Stimulated activated CD8-positive, alpha-beta memory T cell treated with anti-CD3 and anti-CD28 coated beads, Interleukin-2, amount 100 ng/mL, for 1 hour (primary cell): ENCODE measurements around the gene ALG11.
"Not testable (repeated sequence)": the region's sequence is repeated elsewhere in the genome, so short reads cannot be mapped to it uniquely, and the experiment has no call there.

ENCODE experiments used
- DNase-seq, 2 donors: peaks; one replicate each; pipeline ENCODE4 v3.0.0-alpha.2; 2020; ENCODE audit warnings: low read depth in 2 of 2

Gene ALG11

GRCh38 chr13:52029569-52029968 is 17.4 kb downstream of the ALG11 start:
- no peak for DNase-seq

- DNase-seq = not testable (repeated sequence)
Observed at GRCh38 chr13:52030401-52030800, 18.2 kb downstream of the ALG11 start.

DNA sequence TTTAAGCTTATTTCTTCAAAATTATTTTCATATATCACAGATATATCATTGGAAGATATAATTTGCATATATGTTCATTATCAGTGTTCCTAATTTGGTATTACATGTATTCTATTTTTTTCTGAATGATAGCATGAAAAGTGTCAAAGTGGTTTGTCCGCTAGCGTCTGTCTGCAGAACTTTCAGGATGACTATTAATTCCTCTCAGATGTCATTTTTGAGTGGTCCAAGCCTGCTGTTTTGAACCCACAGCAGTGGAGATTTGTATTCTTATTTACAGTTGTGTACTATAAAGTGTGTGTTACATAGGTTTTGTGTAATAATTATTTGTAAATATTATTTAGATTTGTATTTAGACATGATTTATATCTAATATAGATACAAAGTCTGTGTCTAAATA is 20.8 kb downstream of the ALG11 start:
- no peak for DNase-seq

DNA sequence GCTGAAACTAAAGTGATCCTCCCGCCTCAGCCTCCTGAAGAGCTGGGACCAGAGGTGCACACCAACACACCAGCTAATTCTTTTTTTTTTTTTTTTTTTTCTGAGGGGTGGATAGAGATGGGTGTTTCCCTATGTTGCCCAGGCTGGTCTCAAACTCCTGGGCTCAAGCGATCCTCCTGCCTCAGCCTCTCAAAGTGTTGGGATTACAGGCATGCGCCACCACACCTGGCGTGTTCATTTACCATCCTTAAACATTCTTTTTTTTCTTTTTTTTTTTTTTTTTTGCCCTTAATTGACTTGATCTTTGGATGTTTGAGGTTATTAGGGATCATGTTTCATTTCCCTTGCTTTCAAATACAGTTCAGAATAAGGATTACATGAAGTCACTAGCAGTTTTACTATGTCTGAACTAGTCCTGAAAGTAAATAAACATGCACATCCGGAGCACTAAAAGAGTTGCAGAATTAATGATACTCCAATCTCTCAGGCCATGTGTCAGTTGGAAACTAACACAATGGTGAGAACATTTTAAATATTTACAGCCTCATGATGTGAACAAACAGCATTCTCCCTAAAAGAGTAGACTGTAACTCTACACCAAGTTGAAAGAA is 22.5 kb downstream of the ALG11 start:
- DNase-seq = no peak

DNA sequence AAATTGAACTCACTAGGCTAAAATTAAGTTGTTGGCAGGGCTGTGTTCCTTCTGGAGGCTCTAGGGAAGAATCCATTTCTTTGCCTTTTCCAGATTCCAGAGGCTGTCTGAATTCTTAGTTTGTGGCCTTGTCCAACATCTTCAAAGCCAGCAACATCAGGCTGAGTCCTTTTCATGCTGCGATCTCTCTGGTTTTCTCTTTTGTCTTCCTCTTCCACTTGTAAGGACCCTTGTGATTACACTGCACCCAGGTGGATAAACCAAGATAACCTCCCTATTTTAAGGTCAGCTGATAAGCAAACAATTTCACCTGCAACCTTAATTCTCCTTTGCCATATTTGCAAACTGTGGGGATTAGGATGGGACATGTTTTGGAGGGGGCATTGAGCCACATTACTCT is 23.8 kb downstream of the ALG11 start:
- no peak for DNase-seq

- DNase-seq = no peak
Observed at GRCh38 chr13:52043675-52044074, 31.5 kb downstream of the ALG11 start.

GRCh38 chr13:52047463-52047862 is 35.3 kb downstream of the ALG11 start:
- no peak for DNase-seq

DNA sequence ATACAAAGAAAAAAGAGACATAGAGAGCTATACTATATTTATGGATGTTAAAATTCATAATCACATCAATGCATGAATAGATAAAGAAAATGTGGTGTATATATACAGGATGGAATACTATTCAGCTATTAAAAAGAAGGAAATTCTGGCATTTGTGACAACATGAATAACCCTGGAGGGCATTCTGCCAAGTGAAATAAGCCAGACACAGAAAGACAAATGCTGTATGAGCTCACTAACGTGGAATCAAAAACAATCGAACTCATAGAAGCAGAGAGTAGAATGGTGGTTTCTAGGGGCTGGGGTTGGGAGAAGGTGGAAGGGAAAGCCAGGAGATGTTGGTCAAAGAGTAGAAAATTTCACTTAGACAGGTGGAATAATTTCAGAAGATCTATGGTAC is 36.3 kb downstream of the ALG11 start:
- DNase-seq = no peak

DNA sequence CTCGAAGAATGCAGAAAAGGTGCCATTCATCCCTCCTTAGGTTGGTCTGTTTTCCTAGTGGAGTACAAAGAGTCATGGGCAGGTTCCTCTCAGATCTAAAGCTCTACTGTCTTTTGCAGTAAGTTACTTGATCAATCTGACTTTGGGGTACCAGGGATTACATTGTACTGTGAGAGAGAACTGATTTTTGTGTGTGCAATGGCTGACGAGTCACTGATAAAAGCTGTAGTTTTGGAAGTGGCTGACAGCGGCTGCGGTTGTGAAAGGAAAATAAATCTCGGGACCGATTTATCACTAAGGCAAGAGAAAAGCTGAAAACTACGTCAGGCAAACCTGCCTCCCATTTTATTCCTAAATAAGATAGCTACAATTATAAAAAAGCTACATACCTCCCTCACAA is 39.2 kb downstream of the ALG11 start:
- no peak for DNase-seq

DNA sequence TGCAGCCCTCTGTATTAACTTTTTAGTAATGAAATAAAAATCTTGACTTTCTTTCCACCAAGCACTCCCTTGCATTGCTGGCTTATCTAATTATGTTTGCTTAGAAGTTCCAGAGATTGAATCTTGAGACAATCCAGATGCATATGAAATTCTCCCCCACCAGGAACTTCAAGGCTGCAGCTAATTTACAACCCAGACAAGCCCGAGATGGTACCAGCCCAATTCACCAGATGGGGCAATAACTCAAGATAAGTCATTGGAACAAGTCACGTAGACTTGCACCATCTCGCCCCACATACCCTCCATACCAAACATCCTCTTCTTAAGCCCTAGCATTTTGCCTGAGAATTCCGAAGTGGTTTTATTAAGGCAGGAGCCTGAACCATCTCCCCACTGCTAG is 41.3 kb downstream of the ALG11 start:
- no peak for DNase-seq

- not testable (repeated sequence) for DNase-seq
Observed at GRCh38 chr13:52061064-52061463, 48.9 kb downstream of the ALG11 start.

DNA sequence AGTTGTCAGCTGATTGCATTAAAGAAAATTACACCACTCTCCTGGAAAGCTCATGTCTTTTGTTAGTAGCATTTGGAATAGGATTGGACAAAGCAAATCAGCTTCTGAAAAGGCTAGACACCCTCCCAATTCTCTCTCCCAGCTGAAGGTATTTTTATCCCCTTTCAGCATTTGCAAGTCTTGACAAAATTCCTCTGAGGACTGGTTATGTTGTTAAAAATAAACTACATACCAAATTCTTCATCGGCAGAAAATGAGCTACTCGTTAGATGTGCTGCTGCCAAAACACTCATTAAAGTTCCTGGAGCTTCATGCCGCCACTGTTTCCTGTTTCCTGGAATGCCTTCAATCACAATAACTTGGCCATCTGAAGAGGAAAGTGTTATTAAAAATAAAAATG is 49.4 kb downstream of the ALG11 start:
- no peak for DNase-seq

DNA sequence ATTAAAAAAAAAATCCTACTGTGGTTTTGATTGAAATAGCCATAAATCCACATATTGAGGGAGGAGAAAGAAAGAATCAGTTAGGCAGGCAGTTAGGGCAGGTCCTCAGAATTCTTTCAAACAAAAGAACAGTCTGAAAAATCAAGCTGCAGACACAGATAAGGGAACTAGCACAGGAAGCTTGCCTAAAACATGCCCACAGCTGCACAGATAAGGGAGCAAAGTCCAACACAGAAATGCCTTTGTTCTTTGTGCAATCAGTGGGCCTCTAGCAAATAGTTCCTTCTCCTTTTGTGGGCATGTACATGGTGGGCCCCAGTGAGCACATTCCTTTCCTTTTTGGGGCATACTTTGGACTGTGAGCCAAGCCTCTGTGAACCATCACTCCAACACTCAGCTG is 55.0 kb downstream of the ALG11 start:
- no peak for DNase-seq

- DNase-seq = no peak
Observed at GRCh38 chr13:52070929-52071523, 58.8 kb downstream of the ALG11 start.
